Activated naive CD4-positive, alpha-beta T cell treated with anti-CD3 and anti-CD28 coated beads, Interleukin-2, amount 10 ng/mL, durations not matched to agents 7 days and 5 days (primary cell): ENCODE results near the gene RNPS1.

Experiments used
- CTCF ChIA-PET: fragments of 350-600 bp; sonication (Branson Sonifier 250); formaldehyde crosslinking; loops from one replicate; lab custom pipeline; 2021; ENCODE audit warnings: antibody characterized with exemption; lab: Charles Lee
- DNase-seq: peaks from one replicate; pipeline ENCODE4 v3.0.0-alpha.2; 2020
- H3K27ac Mint-ChIP-seq: one replicate; pipeline ENCODE4 v1.8.0; 2021; ENCODE audit warnings: mild to moderate bottlenecking, moderate library complexity, mixed read lengths
- H3K27me3 Mint-ChIP-seq: one replicate; pipeline ENCODE4 v1.8.0; 2021; ENCODE audit warnings: mild to moderate bottlenecking, mixed read lengths
- H3K36me3 Mint-ChIP-seq: one replicate; pipeline ENCODE4 v1.8.0; 2021; ENCODE audit warnings: mixed read lengths
- H3K4me1 Mint-ChIP-seq: one replicate; pipeline ENCODE4 v1.8.0; 2021; ENCODE audit warnings: mixed read lengths
- H3K4me3 Mint-ChIP-seq: one replicate; pipeline ENCODE4 v1.8.0; 2021; ENCODE audit warnings: mild to moderate bottlenecking, moderate library complexity, mixed read lengths
- H3K9me3 Mint-ChIP-seq: one replicate; pipeline ENCODE4 v1.8.0; 2021; ENCODE audit warnings: mixed read lengths

The RNPS1 gene, protein sequence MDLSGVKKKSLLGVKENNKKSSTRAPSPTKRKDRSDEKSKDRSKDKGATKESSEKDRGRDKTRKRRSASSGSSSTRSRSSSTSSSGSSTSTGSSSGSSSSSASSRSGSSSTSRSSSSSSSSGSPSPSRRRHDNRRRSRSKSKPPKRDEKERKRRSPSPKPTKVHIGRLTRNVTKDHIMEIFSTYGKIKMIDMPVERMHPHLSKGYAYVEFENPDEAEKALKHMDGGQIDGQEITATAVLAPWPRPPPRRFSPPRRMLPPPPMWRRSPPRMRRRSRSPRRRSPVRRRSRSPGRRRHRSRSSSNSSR

DNA sequence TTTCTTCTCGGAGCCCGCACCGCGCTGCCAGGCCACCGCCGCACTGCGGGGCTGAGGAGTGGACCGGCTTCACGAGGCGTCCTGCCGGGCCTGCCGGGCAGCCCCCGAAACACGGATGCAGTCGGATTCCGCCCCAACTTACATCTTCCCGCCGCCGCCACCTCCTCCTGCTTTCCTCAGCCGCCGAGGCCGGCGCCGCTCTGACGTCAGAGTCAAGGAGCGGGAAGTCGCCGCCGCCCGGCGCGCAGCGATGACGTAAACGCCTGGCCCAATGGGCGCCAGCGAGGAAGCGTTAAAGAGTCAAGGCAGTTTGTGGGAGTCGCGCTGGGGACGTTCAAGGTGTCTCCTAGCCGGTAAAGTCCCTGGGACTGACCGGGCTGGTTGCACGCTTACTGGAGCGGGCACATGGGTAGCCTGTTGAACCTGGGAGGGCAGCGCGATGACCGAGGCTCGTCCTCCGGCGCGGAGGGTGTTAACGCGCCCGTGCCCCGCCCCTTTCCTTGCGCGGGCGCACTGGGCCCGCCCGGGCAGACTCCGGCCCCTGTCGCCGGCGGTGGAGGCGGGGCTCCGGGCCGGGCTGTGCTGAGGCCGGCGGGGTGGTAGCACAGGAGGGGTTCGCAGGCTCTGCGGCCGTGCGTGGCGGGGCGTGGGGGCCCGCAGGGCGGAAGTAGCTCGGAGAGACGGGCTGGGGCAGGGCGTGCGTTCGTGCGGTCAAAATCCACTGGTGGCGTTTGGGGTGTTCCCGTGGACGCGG, at the start of gene RNPS1:
Gene RNPS1 (minus strand): TSS at position 214 of the 754 bp plus-strand sequence. CDS start 3,483 bp downstream, outside the sequence.
- Mint-ChIP-seq H3K27me3 (peaks cover 4% of the 10 kb centered on the region), H3K4me3 (peak within 1 kb of the TSS; percentile 92), H3K36me3 (peaks cover 23% of the 10 kb centered on the region), H3K27ac (peak within 1 kb of the TSS; percentile 97), H3K9me3 (no peaks in the 10 kb centered on the region), H3K4me1 (peaks cover 41% of the 10 kb centered on the region)
- DNase-seq, result peak; percentile 96
- CTCF ChIA-PET, result no interaction called here

DNA sequence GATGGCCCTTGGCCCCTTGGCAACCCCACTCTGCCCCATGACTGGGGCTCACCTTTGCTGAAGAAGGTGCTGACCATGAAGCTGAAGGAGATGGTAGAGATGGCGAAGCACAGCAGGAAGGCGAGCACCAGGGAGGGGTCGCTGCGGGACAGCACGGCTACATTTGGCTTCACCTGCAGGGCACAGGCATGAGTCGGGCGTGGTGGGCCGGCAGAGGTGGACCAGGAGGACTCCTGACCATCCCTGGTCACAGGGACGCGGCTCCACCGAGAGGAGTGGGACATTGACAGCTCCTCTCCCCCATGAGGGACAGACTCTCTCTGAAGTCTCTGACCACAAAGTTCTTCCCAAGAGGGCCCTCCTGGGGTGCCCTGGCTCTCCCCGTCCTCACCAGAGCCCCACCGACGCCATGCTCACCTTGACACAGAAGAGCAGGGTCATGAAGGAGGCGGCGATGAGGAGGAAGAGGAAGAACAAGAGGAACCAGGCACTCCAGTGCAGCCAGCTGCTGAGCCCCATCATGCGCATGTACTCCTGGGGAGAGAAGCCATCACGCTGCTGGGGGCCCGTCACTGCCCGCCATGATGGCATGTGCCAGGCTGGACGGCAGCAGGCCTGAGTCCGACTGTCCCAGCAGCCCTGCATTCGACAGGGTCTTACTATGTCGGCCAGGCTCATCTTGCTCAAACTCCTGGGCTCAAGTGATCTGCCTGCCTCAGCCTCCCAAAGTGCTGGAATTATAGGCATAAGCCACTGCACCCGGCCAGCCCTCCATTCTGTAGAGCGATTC, 49.5 kb upstream of the RNPS1 start:
- no peaks in the 10 kb centered on the region for H3K36me3 Mint-ChIP-seq
- H3K4me3 Mint-ChIP-seq, result no peak overlapping the region
- H3K27me3 Mint-ChIP-seq, result peaks cover 4% of the 10 kb centered on the region
- H3K27ac Mint-ChIP-seq, result no peak overlapping the region
- DNase-seq, result no peak
- H3K9me3 Mint-ChIP-seq, result no peaks in the 10 kb centered on the region
- CTCF ChIA-PET, result no interaction called here
- no peaks in the 10 kb centered on the region for H3K4me1 Mint-ChIP-seq

DNA sequence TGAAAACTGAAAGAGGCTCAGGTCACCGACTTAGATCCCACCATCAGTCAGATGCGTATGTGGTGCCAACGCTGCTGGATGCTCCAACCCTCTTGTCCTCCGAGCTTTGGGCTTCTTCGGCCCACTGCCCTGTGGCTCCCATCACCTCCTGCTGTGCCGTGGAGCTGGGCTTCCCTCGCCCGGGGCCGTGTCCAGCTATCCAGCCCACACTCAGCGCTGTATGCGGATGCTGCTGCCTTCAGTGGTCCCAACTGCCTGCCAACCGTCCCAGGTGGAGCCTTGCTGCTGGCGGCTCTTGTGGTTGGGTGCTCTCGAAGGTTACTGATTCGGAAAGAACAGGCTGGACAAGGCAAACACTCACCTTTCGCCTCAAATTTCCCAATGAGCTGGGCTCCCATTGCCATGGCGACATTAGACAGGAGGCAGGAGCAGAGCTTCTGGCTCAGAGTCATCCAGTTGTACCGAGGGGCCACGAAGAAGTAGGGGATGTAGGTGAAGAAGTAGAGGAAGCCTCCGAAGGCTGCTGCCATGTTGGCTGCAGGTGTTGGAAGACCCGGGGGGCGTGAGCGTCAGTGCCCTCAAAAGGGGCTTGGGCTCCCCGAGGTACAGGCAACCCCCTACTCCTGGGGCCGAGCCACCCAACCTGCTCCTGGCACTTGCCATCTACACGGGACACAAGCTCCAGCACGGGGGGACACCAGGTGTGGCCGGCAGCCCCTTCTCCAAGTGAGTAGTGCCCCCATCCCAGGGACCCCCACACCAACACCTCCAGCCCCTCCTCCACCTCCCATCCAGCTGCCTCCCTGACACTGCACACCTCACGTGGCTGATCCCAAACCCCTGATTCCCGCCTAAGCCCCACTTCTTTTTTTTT, 40.4 kb upstream of the RNPS1 start:
- Mint-ChIP-seq H3K27ac (no peak overlapping the region), H3K27me3 (no peaks in the 10 kb centered on the region), H3K9me3 (no peaks in the 10 kb centered on the region), H3K4me1 (no peaks in the 10 kb centered on the region), H3K36me3 (no peaks in the 10 kb centered on the region), H3K4me3 (no peak overlapping the region)
- no peak for DNase-seq
- CTCF ChIA-PET, result no interaction called here

DNA sequence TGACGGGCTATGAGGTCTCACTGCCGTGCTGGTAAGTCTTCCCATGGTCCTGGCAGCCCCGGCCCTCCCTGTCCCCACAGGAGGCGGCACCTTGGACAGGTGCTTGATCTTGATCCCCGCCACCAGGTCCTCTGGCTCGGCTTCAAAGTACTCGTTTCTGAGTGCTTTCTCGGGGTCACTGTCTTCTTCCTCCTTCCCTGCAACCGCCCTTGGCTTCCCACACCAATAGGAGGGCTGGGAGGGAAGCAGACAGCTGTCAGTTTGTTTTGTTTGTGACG, 31.9 kb upstream of the RNPS1 start:
- Mint-ChIP-seq H3K27me3 (no peaks in the 10 kb centered on the region), H3K36me3 (no peaks in the 10 kb centered on the region), H3K9me3 (no peaks in the 10 kb centered on the region), H3K27ac (no peak overlapping the region), H3K4me1 (peaks cover 10% of the 10 kb centered on the region), H3K4me3 (no peak overlapping the region)
- CTCF ChIA-PET, result no interaction called here
- DNase-seq, result no peak

DNA sequence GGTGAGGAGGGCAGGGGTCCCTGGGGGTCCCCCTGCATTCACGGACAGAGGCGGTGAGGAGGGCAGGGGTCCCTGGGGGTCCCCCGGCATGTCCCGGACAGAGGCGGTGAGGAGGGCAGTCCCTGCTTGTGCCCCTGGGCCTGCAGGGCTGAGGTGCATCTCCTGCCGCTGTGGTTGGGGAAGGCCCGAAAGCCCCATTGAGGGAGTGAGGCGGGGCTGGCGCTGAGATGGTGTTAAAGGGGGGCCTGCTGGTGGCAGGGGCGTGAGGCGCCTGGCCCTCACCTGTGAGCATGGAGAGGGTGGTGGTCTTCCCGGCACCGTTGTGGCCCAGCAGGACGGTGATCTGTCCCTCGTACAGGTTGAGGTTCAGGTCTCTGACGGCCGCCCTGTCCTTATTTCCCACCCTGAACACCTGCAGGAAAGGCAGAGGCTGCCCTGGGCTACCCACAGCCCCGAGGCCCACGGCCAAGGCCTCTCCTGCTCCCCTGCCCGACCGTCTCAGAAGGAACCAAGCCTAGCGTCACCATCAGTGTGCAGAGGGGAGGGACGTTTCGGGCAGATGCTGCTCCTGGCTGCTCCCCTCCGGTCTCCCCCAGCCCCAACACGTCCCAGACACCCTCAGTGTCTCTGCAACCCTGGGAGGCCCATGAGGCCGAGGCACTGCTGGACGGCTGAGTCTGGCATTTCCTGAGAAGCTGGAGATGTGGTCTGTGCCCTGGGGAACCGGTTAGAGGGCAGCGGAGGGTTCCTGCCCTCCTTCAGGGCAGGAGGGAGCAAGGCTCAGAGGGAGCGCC, 31.4 kb upstream of the RNPS1 start:
- H3K4me1 Mint-ChIP-seq, result peaks cover 10% of the 10 kb centered on the region
- no peaks in the 10 kb centered on the region for H3K27me3 Mint-ChIP-seq
- H3K36me3 Mint-ChIP-seq, result no peaks in the 10 kb centered on the region
- DNase-seq, result no peak
- CTCF ChIA-PET, result no interaction called here
- H3K27ac Mint-ChIP-seq, result peak overlapping the region; percentile 49
- no peak overlapping the region for H3K4me3 Mint-ChIP-seq
- H3K9me3 Mint-ChIP-seq, result no peaks in the 10 kb centered on the region

DNA sequence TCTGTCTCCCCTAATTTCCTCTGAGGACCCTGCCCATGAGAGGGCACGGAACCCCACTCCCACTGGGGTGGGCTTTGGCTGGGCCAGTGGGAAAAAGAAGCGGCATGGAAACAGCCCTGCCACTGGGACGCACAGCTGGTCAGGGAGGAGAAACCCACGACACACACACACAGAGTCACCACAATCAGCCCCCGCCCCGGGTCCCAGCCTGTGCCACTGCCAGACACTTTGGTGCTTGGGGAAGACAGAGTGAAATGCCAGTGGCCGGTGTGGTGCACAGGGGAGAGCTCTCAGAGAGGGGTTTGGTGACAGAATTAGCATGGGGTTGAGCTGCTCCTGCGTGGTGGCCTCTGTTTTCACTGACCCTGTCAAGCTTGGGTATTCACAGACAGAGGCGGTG, 30.7 kb upstream of the RNPS1 start:
- Mint-ChIP-seq H3K4me3 (no peak overlapping the region), H3K27ac (no peak overlapping the region), H3K36me3 (no peaks in the 10 kb centered on the region), H3K9me3 (no peaks in the 10 kb centered on the region), H3K4me1 (peaks cover 10% of the 10 kb centered on the region), H3K27me3 (no peaks in the 10 kb centered on the region)
- CTCF ChIA-PET, result no interaction called here
- DNase-seq, result no peak

DNA sequence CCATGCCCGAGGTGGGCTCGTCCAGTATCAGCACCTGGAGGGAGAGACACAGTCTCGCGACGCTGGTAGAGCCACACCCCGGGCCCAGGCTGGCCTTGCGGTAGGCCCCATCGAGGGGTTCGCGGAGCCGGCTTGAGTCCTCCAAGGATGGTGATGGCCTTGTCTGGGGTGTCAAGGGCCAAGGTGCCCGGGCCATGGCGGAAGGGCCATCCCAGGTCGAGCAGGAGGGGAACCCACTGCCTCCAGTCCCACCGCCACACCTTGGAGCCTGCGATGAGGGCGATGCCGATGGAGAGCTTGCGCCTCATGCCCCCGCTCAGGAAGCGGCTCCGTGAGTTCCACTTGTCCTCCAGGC, 29.6 kb upstream of the RNPS1 start:
- Mint-ChIP-seq H3K4me3 (no peak overlapping the region), H3K9me3 (no peaks in the 10 kb centered on the region), H3K27me3 (no peaks in the 10 kb centered on the region), H3K36me3 (no peaks in the 10 kb centered on the region), H3K27ac (no peak overlapping the region), H3K4me1 (peaks cover 10% of the 10 kb centered on the region)
- CTCF ChIA-PET, result no interaction called here
- no peak for DNase-seq

DNA sequence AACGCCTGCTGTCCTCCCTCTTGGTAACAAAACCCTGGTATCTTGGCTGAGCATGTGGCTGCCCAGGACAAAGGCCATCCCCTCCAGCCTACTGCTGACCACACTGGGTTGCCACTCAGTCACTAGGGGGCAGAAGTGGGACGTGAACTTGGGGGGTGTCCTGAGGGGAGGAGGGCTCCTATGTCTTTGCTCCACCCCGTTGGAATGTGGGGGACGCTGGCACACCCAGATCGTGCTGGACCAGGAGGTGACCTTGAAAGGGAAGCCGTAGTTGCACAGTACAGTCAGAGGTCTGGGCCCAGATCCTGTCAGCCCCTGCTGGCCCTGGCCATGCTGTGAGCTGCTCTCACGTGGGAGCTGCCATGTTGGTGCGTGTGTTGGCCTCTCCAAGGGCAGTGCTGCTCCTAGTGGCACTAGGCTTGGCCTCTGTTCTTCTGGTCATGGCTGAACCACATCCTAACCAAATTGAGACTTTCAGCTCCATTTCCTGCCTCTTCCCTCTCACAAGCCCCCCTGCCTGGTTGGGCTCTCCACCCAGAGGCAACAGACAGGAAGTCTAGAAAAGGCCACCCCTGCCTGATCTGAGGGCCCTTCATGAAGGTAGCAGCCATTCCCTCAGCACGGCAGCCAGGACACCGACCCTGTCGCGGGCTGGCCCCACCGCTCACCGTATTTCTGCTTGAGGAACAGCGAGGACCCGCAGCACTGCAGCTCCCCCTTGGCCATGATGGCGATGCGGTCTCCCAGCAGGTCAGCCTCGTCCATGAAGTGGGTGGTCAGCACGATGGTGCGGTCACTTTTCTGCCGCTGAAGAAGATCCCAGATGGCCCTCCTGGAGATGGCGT, 29.0 kb upstream of the RNPS1 start:
- H3K36me3 Mint-ChIP-seq, result no peaks in the 10 kb centered on the region
- CTCF ChIA-PET, result interaction anchor here (0.8 kb wide), 1 partner anchor 9 kb away, joined by 3 read pairs; no protein-coding TSS in a partner anchor
- no peak for DNase-seq

DNA sequence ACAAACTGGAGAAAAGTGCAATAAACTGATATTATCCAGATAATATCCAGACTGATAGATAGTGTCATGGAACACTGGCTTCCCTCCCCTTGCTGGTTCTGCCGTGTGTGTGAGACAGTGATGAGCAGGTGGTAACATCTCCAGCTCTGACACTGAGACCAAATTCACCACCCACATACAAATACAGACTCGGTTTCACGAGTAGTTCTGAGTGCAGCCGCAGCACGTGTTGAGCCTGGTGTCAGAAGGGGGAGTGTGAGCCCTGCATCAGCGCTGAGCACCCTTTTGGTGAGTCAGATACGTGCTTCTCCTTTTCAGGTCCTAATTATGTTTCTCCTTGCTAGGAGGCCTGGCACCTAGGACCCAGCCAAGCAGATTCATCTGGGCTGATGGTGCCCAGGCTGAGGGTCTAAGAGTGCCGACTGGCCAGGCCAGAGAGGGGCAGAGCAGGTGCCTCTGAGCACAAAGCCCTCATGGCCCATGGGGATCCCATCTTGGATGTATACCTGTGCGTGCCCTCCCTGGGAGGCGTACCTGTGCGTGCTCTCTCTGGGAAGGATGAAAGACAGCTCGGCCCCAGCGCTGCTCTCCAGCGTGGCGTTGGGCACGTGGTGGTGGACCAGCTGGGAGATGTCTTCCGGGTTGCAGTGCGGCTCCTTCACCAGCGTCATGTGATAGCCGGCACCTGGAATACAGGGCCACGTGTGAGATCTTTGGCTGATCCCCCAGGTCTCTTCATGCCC, 27.3 kb upstream of the RNPS1 start:
- Mint-ChIP-seq H3K4me1 (peaks cover 10% of the 10 kb centered on the region), H3K4me3 (no peak overlapping the region), H3K27me3 (no peaks in the 10 kb centered on the region), H3K9me3 (no peaks in the 10 kb centered on the region), H3K27ac (no peak overlapping the region), H3K36me3 (no peaks in the 10 kb centered on the region)
- CTCF ChIA-PET, result interaction anchor here (1.0 kb wide), 1 partner anchor 16 kb away, joined by 3 read pairs; no protein-coding TSS in a partner anchor
- DNase-seq, result no peak

More for the DNA sequence above, 29.0 kb upstream of the RNPS1 start:
- no peaks in the 10 kb centered on the region for H3K27me3 Mint-ChIP-seq
- no peaks in the 10 kb centered on the region for H3K9me3 Mint-ChIP-seq
- H3K4me3 Mint-ChIP-seq, result no peak overlapping the region
- H3K27ac Mint-ChIP-seq, result no peak overlapping the region
- H3K4me1 Mint-ChIP-seq, result peaks cover 10% of the 10 kb centered on the region

DNA sequence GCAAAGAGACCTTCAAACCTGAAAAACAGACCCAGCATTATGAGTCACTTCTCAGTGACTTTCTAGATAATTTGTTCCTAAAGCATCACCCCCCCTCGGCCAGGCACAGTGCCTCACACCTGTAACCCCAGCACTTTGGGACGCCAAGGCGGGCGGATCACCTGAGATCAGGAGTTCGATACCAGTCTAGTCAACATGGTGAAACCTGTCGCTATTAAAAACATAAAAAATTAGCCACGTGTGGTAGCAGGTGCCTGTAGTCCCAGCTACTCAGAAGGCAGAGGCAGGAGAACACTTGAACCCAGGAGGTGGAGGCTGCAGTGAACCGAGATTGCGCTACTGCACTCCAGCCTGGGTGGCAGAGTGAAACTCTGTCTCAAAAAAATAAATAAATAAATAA, 24.3 kb upstream of the RNPS1 start:
- DNase-seq, result no peak
- H3K9me3 Mint-ChIP-seq, result no peaks in the 10 kb centered on the region

DNA sequence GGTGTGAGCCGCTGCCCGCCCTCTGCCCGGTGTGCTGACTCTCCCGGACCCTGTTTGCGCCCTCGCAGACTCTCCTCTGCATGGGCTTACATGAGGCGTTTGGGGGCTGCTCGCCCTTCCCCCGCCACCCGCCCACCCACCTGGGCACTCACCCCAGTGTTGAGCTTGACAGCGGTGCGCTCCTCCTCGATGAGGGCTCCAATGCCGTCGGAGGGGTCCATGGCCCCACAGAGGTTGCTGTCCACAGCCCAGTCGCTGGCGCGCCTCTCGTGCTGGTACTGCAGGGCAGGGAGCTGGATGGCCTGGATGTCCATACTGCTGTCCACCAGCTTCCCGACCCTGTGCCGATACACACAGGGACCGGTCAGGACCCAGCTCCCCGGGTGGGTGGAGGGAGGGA, 21.4 kb upstream of the RNPS1 start:
- no peaks in the 10 kb centered on the region for H3K4me1 Mint-ChIP-seq
- H3K9me3 Mint-ChIP-seq, result no peaks in the 10 kb centered on the region
- H3K27ac Mint-ChIP-seq, result no peak overlapping the region
- H3K36me3 Mint-ChIP-seq, result no peaks in the 10 kb centered on the region
- CTCF ChIA-PET, result no interaction called here
- DNase-seq, result no peak
- H3K27me3 Mint-ChIP-seq, result no peaks in the 10 kb centered on the region
- no peak overlapping the region for H3K4me3 Mint-ChIP-seq

More for the DNA sequence above, 24.3 kb upstream of the RNPS1 start:
- CTCF ChIA-PET, result no interaction called here
- Mint-ChIP-seq H3K27me3 (no peaks in the 10 kb centered on the region), H3K36me3 (no peaks in the 10 kb centered on the region), H3K4me1 (peaks cover 8% of the 10 kb centered on the region), H3K27ac (no peak overlapping the region), H3K4me3 (no peak overlapping the region)

DNA sequence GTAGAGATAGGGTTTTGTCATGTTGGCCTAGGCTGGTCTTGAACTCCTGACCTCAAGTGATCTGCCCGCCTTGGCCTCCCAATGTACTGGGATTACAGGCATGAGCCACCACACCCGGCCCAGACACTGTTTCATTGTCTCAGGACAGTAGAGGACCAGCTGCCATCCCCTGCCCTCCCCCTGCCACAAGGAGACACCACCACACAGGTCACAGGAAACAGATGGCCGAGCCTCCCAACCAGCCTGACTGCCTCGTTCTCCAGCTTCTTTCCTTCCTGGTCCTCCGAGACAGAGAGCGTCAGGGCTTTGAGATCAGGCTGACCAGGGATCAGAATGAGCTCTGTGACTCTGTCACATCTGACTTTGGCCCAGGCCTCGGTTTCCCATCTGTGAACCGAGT, 20.8 kb upstream of the RNPS1 start:
- Mint-ChIP-seq H3K9me3 (no peaks in the 10 kb centered on the region), H3K4me3 (no peak overlapping the region), H3K27ac (no peak overlapping the region), H3K36me3 (no peaks in the 10 kb centered on the region), H3K4me1 (no peaks in the 10 kb centered on the region), H3K27me3 (no peaks in the 10 kb centered on the region)
- no peak for DNase-seq
- CTCF ChIA-PET, result no interaction called here
